ENCODE results near the gene AP3M1. TPM values are rescaled to one million over a fixed set of nuclear protein-coding genes. Genes with fewer than 3 reads are reported as not detected.

Gene AP3M1
- polyA plus RNA-seq, 2 of the 4 experiments (the other 2 are of a cell fraction), result 39.0 to 83.0 TPM

DNA sequence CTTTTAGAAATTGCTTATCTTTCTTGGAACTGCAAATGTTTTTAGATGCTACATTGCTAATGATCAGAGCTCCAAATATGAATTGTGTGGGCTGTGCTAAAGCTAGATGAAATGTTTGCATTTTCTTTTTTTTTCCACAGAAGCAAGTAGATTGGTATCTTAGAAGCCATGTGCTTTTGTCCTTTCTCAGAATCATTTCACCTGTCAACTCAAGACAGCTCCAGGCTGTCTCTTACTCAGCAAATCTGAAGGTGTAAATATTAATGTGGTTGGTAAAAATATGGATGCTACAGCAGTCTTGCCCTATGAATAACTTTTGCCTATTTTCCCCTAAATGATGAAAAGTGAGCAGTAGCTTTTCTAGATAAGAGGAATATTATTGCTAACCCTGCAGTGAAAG, 41.2 kb downstream of the AP3M1 start:
- Histone ChIP-seq H3K9me3 (no peaks in the 10 kb centered on the region), H3K4me2 (no peak overlapping the region), H3K4me3 (no peak overlapping the region), H3K27ac (no peak overlapping the region), H3K4me1 (peaks cover 11% of the 10 kb centered on the region)
- ChIA-PET CTCF (interaction anchor here (1.1 to 2.7 kb wide), 9 partner anchors 9 to 223 kb away, joined by 3 to 10 read pairs (median 5); no protein-coding TSS in a partner anchor), POLR2A (no interaction called here)
- TF ChIP-seq PBX3 (IDR thresholded peaks at IDR 0.05) (no peak), RFX5 (IDR thresholded peaks at IDR 0.05) (no peak), FOSB (CRISPR knock-in tag; IDR thresholded peaks at IDR 0.05) (no peak), ZSCAN20 (CRISPR knock-in tag; IDR thresholded peaks at IDR 0.05) (no peak), HOXB13 (CRISPR knock-in tag; IDR thresholded peaks at IDR 0.05; ENCODE audit: low read depth) (no peak), GATA3 (IDR thresholded peaks at IDR 0.05; ENCODE audit: borderline replicate concordance) (no peak), RAD21 (conservative IDR thresholded peaks at IDR 0.05 in 1 of 2, IDR thresholded peaks at IDR 0.05 in 1 of 2) (no peak), HOXB5 (CRISPR knock-in tag; IDR thresholded peaks at IDR 0.05) (no peak), E2F6 (IDR thresholded peaks at IDR 0.05; ENCODE audit: borderline replicate concordance, low read depth) (no peak), KDM5A (IDR thresholded peaks at IDR 0.05) (no peak), CEBPB (IDR thresholded peaks at IDR 0.05) (no peak), NR3C1 (IDR thresholded peaks at IDR 0.05) (no peak), POLR2A (IDR thresholded peaks at IDR 0.05; ENCODE audit: low read length) (no peak), EHF (CRISPR knock-in tag; IDR thresholded peaks at IDR 0.05) (no peak), CTCF (IDR thresholded peaks at IDR 0.05) (no peak), RARB (CRISPR knock-in tag; IDR thresholded peaks at IDR 0.05) (no peak), SREBF2 (IDR thresholded peaks at IDR 0.05) (no peak)
- TF ChIP-seq, protein P1, sequence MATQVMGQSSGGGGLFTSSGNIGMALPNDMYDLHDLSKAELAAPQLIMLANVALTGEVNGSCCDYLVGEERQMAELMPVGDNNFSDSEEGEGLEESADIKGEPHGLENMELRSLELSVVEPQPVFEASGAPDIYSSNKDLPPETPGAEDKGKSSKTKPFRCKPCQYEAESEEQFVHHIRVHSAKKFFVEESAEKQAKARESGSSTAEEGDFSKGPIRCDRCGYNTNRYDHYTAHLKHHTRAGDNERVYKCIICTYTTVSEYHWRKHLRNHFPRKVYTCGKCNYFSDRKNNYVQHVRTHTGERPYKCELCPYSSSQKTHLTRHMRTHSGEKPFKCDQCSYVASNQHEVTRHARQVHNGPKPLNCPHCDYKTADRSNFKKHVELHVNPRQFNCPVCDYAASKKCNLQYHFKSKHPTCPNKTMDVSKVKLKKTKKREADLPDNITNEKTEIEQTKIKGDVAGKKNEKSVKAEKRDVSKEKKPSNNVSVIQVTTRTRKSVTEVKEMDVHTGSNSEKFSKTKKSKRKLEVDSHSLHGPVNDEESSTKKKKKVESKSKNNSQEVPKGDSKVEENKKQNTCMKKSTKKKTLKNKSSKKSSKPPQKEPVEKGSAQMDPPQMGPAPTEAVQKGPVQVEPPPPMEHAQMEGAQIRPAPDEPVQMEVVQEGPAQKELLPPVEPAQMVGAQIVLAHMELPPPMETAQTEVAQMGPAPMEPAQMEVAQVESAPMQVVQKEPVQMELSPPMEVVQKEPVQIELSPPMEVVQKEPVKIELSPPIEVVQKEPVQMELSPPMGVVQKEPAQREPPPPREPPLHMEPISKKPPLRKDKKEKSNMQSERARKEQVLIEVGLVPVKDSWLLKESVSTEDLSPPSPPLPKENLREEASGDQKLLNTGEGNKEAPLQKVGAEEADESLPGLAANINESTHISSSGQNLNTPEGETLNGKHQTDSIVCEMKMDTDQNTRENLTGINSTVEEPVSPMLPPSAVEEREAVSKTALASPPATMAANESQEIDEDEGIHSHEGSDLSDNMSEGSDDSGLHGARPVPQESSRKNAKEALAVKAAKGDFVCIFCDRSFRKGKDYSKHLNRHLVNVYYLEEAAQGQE (IDR thresholded peaks at IDR 0.05), result no peak
- TF ChIP-seq, protein P2, sequence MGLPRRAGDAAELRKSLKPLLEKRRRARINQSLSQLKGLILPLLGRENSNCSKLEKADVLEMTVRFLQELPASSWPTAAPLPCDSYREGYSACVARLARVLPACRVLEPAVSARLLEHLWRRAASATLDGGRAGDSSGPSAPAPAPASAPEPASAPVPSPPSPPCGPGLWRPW (IDR thresholded peaks at IDR 0.05), result no peak
- DNase-seq (ENCODE audit: low read depth in 1 of 2, low spot score in 1 of 2) (no peak), ATAC-seq (no peak), FAIRE-seq (no peak)

GRCh38 chr10:74107391-74107790, 43.2 kb downstream of the AP3M1 start:
- Histone ChIP-seq H3K4me1 (no peaks in the 10 kb centered on the region), H3K4me2 (no peak overlapping the region), H3K9me3 (no peaks in the 10 kb centered on the region), H3K4me3 (no peak overlapping the region), H3K27ac (no peak overlapping the region)
- no peak for TF ChIP-seq CTCF (IDR thresholded peaks at IDR 0.05)
- no peak for TF ChIP-seq CBX8 (IDR thresholded peaks at IDR 0.05)
- TF ChIP-seq HEYL (CRISPR knock-in tag; IDR thresholded peaks at IDR 0.05), result no peak
- TF ChIP-seq KDM1A (IDR thresholded peaks at IDR 0.05; ENCODE audit: low read depth), result no peak
- TF ChIP-seq CBX2 (IDR thresholded peaks at IDR 0.05; ENCODE audit: borderline replicate concordance, low read depth), result no peak
- TF ChIP-seq E2F6 (IDR thresholded peaks at IDR 0.05; ENCODE audit: borderline replicate concordance, low read depth), result no peak
- no peak for TF ChIP-seq RCOR1 (IDR thresholded peaks at IDR 0.05; ENCODE audit: low read depth, low read length)
- no peak for DNase-seq (ENCODE audit: low read depth in 1 of 2, low spot score in 1 of 2)
- CTCF ChIA-PET, result interaction anchor here (0.7 to 5.9 kb wide), 9 partner anchors 9 to 259 kb away, joined by 3 to 22 read pairs (median 4); no protein-coding TSS in a partner anchor
- peak in 1 of 2 experiments; percentile 9; a peak in 1 of 6 replicates for ATAC-seq
- 73% methylated on average over 4 of the region's 4 CpGs for WGBS (ENCODE audit: missing lambda C conversion rate)
- POLR2A ChIA-PET, result no interaction called here
- no peak for FAIRE-seq
